Neural progenitor cell (in vitro differentiated cells): ENCODE measurements around the gene PTAFR.

Experiments
- CTCF ChIP-seq: fragments of 200-600 bp; sonication (generic); IDR thresholded peaks from 2 replicates; pipeline ENCODE4 v1.5.1; 2017; ENCODE audit warnings: antibody characterized with exemption, mild to moderate bottlenecking
- EZH2 ChIP-seq: fragments of 200-600 bp; sonication (generic); IDR thresholded peaks from 2 replicates; pipeline ENCODE4 v1.6.1; 2017; ENCODE audit warnings: antibody characterized with exemption, mild to moderate bottlenecking, moderate library complexity

- no peak for TF ChIP-seq EZH2
- no peak for TF ChIP-seq CTCF
Measured at GRCh38 chr1:28118640-28119307, 57.7 kb downstream of the PTAFR start.
